Urinary bladder (tissue), 4 donors: ENCODE measurements around the gene CREB5. TPM values are rescaled to one million over a fixed set of nuclear protein-coding genes. Genes with fewer than 3 reads are reported as not detected.
"Not testable (repeated sequence)": the region's sequence is repeated elsewhere in the genome, so short reads cannot be mapped to it uniquely, and the experiment has no call there.

Experiments
- DNase-seq: peaks from one replicate; pipeline ENCODE4 v3.0.0-alpha.2; 2015; ENCODE audit errors: extremely low spot score
- H3K27ac ChIP-seq: one replicate; pipeline ENCODE4 v1.5.1; 2013; ENCODE audit warnings: low read depth, mild to moderate bottlenecking, moderate library complexity
- H3K36me3 ChIP-seq: one replicate; pipeline ENCODE4 v1.6.1; 2013; ENCODE audit warnings: mild to moderate bottlenecking, moderate library complexity; ENCODE audit not compliant: insufficient read depth
- H3K4me1 ChIP-seq: one replicate; pipeline ENCODE4 v1.6.1; 2013; ENCODE audit warnings: mild to moderate bottlenecking, moderate library complexity; ENCODE audit not compliant: insufficient read depth
- H3K4me3 ChIP-seq: one replicate; pipeline ENCODE4 v1.5.1; 2013; ENCODE audit warnings: low read depth, low read length
- WGBS: extraction: QIAGEN DNeasy Blood & Tissue Kit; methylation state at CpG from one replicate; pipeline ENCODE4 v1.1.7; 2013; 5-methylcytosine and 5-hydroxymethylcytosine counted together
- polyA plus RNA-seq: library from polyadenylated mRNA; stranded (reverse); fragments of 200-250 nt; gene quantifications from one replicate; pipeline ENCODE4 v1.2.3, GENCODE V29; 2013
- total RNA-seq: library from RNA; depleted of rRNA; stranded (reverse); fragments of >200 nt; gene quantifications from one replicate; pipeline ENCODE4 v1.2.3, GENCODE V29; 2014
- donor health status: healthy with polysubstance abuse.
- donor health status: healthy.

Gene CREB5
- total and polyA plus RNA-seq, 2 donors, result 6.5 to 53.5 TPM

GRCh38 chr7:28608731-28609130 is 196.4 kb downstream of the CREB5 start:
- DNase-seq, result no peak
- Histone ChIP-seq H3K4me1 (no peaks in the 10 kb centered on the region), H3K36me3 (no peaks in the 10 kb centered on the region), H3K27ac (no peak overlapping the region), H3K4me3 (no peak overlapping the region)
- WGBS, result 67% methylated on average over 3 of the region's 3 CpGs

- Histone ChIP-seq H3K36me3 (no peaks in the 10 kb centered on the region), H3K27ac (no peak overlapping the region), H3K4me1 (no peaks in the 10 kb centered on the region), H3K4me3 (no peak overlapping the region)
- WGBS, result 65% methylated on average over 3 of the region's 3 CpGs
- DNase-seq, result no peak
Measured at GRCh38 chr7:28609608-28610007, 197.3 kb downstream of the CREB5 start.

GRCh38 chr7:28611399-28611897 is 199.1 kb downstream of the CREB5 start:
- H3K27ac ChIP-seq, DNase-seq, H3K4me3 ChIP-seq, H3K4me1 ChIP-seq, H3K36me3 ChIP-seq: not testable (repeated sequence)
- 89% methylated on average over 4 of the region's 4 CpGs for WGBS

GRCh38 chr7:28613262-28613661 is 200.9 kb downstream of the CREB5 start:
- DNase-seq, result no peak
- 78% methylated on average over 6 of the region's 6 CpGs for whole genome bisulfite sequencing
- Histone ChIP-seq H3K36me3 (no peaks in the 10 kb centered on the region), H3K27ac (no peak overlapping the region), H3K4me3 (no peak overlapping the region), H3K4me1 (no peaks in the 10 kb centered on the region)

GRCh38 chr7:28615091-28615490 is 202.8 kb downstream of the CREB5 start:
- H3K36me3 ChIP-seq, result no peaks in the 10 kb centered on the region
- no peak for DNase-seq
- H3K4me1 ChIP-seq, result no peaks in the 10 kb centered on the region
- 95% methylated on average over 4 of the region's 4 CpGs for WGBS
- H3K27ac ChIP-seq, result no peak overlapping the region
- no peak overlapping the region for H3K4me3 ChIP-seq

GRCh38 chr7:28617308-28617880 is 205.1 kb downstream of the CREB5 start:
- Histone ChIP-seq H3K4me3 (no peak overlapping the region), H3K4me1 (no peaks in the 10 kb centered on the region), H3K27ac (no peak overlapping the region), H3K36me3 (no peaks in the 10 kb centered on the region)
- WGBS, result 82% methylated on average over 2 of the region's 2 CpGs
- no peak for DNase-seq

GRCh38 chr7:28618383-28618782 is 206.1 kb downstream of the CREB5 start:
- Histone ChIP-seq H3K4me1 (no peaks in the 10 kb centered on the region), H3K4me3 (no peak overlapping the region), H3K36me3 (no peaks in the 10 kb centered on the region), H3K27ac (no peak overlapping the region)
- WGBS, result 79% methylated on average over 3 of the region's 3 CpGs
- DNase-seq, result no peak

GRCh38 chr7:28619256-28619655 is 206.9 kb downstream of the CREB5 start:
- Histone ChIP-seq H3K4me3 (no peak overlapping the region), H3K36me3 (no peaks in the 10 kb centered on the region), H3K27ac (no peak overlapping the region), H3K4me1 (no peaks in the 10 kb centered on the region)
- 98% methylated on average over 3 of the region's 3 CpGs for WGBS
- no peak for DNase-seq

GRCh38 chr7:28621369-28621841 is 209.1 kb downstream of the CREB5 start:
- H3K4me3 ChIP-seq, result no peak overlapping the region
- no peaks in the 10 kb centered on the region for H3K36me3 ChIP-seq
- no peaks in the 10 kb centered on the region for H3K4me1 ChIP-seq
- H3K27ac ChIP-seq, result no peak overlapping the region
- DNase-seq, result no peak
- 81% methylated on average over 6 of the region's 6 CpGs for WGBS

- no peak overlapping the region for H3K4me3 ChIP-seq
- no peak overlapping the region for H3K27ac ChIP-seq
- H3K36me3 ChIP-seq, result no peaks in the 10 kb centered on the region
- no peak for DNase-seq
- 39% methylated on average over 5 of the region's 5 CpGs for WGBS
- no peaks in the 10 kb centered on the region for H3K4me1 ChIP-seq
Measured at GRCh38 chr7:28623105-28623730, 210.9 kb downstream of the CREB5 start.

GRCh38 chr7:28623863-28624262 is 211.5 kb downstream of the CREB5 start:
- no peak overlapping the region for H3K4me3 ChIP-seq
- H3K27ac ChIP-seq, result no peak overlapping the region
- no peaks in the 10 kb centered on the region for H3K4me1 ChIP-seq
- DNase-seq, result no peak
- WGBS, result 51% methylated on average over 5 of the region's 5 CpGs
- no peaks in the 10 kb centered on the region for H3K36me3 ChIP-seq

- H3K4me3 ChIP-seq, result no peak overlapping the region
- H3K36me3 ChIP-seq, result no peaks in the 10 kb centered on the region
- WGBS, result 53% methylated on average over 2 of the region's 2 CpGs
- no peak overlapping the region for H3K27ac ChIP-seq
- H3K4me1 ChIP-seq, result no peaks in the 10 kb centered on the region
- DNase-seq, result no peak
Measured at GRCh38 chr7:28625432-28625831, 213.1 kb downstream of the CREB5 start.

GRCh38 chr7:28626221-28626620 is 213.9 kb downstream of the CREB5 start:
- no peaks in the 10 kb centered on the region for H3K4me1 ChIP-seq

GRCh38 chr7:28626624-28627262 is 214.4 kb downstream of the CREB5 start:
- Histone ChIP-seq H3K27ac (no peak overlapping the region), H3K36me3 (no peaks in the 10 kb centered on the region), H3K4me3 (no peak overlapping the region), H3K4me1 (no peaks in the 10 kb centered on the region)
- no peak for DNase-seq
- 37% methylated on average over 8 of the region's 8 CpGs for WGBS

More at GRCh38 chr7:28626221-28626620, 213.9 kb downstream of the CREB5 start:
- no peaks in the 10 kb centered on the region for H3K36me3 ChIP-seq
- DNase-seq, result no peak
- 76% methylated on average over 1 of the region's 1 CpG for WGBS
- H3K27ac ChIP-seq, result no peak overlapping the region
- H3K4me3 ChIP-seq, result no peak overlapping the region
